ENCODE measurements around the gene ATP11A.

- no peak for TF ChIP-seq POLR2A (IDR thresholded peaks at IDR 0.05)
- no peak for TF ChIP-seq CTCF (IDR thresholded peaks at IDR 0.05)
These were observed 62.4 kb downstream of the ATP11A start for GRCh38 chr13:112752211-112752610.
